Neural progenitor cell (in vitro differentiated cells): ENCODE measurements around the gene DHH.

Experiments
- EZH2 ChIP-seq: fragments of 200-600 bp; sonication (generic); IDR thresholded peaks from 2 replicates; pipeline ENCODE4 v1.6.1; 2017; ENCODE audit warnings: antibody characterized with exemption, mild to moderate bottlenecking, moderate library complexity
- EZH2phosphoT487 ChIP-seq: fragments of 200-600 bp; sonication (generic); IDR thresholded peaks from 2 replicates; pipeline ENCODE4 v1.6.1; 2017; ENCODE audit warnings: antibody characterized with exemption
- TF ChIP-seq, protein P1 (sequence below): fragments of 200-600 bp; sonication (generic); IDR thresholded peaks from 2 replicates; pipeline ENCODE4 v1.5.1; 2017; ENCODE audit warnings: antibody characterized with exemption, mild to moderate bottlenecking

DNA sequence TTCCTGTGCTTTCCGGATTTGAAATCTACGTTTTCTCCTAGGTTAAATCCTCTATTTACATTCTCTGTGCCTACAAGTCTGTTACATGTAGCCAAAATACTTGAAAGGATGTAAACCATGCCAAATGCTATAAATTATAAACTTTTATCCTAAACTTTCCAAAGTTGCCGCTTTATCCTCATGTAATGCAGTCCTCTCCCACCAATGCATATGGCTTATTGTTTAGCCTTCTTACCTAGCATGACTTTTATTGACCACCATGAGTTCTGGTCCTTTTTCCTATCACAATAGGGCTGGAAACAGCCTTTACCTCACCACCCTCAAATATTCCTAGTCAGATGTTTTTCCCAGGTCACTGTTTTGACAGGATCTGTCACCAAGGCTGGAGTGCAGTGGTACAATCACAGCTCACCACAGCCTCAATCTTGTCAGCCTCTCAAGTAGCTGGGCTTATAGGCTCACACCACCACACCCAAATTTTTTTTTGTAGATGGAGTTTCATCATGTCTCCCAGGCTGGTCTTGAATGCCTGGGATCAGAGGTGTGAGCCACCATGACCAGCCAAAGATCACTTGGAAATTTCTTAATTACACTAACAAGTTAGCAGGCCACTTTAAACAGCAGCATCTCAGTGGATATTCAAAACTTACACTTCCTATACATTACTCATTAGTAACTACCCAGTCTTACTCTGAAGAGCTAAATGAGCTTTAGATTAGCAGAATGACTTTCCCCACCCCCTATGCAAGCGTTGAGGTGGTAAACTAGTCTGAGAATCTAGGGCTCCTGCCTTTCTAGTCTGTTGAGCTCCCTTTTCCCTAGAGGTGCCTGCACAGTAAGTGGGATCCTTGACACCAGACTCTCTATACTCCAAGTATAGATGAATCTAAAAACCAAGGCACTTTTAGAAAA is 32.5 kb upstream of the DHH start:
- TF ChIP-seq, protein P1, sequence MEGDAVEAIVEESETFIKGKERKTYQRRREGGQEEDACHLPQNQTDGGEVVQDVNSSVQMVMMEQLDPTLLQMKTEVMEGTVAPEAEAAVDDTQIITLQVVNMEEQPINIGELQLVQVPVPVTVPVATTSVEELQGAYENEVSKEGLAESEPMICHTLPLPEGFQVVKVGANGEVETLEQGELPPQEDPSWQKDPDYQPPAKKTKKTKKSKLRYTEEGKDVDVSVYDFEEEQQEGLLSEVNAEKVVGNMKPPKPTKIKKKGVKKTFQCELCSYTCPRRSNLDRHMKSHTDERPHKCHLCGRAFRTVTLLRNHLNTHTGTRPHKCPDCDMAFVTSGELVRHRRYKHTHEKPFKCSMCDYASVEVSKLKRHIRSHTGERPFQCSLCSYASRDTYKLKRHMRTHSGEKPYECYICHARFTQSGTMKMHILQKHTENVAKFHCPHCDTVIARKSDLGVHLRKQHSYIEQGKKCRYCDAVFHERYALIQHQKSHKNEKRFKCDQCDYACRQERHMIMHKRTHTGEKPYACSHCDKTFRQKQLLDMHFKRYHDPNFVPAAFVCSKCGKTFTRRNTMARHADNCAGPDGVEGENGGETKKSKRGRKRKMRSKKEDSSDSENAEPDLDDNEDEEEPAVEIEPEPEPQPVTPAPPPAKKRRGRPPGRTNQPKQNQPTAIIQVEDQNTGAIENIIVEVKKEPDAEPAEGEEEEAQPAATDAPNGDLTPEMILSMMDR: no peak
- no peak for TF ChIP-seq EZH2phosphoT487
- TF ChIP-seq EZH2: no peak
